ENCODE results near the gene HEATR5B.

DNA sequence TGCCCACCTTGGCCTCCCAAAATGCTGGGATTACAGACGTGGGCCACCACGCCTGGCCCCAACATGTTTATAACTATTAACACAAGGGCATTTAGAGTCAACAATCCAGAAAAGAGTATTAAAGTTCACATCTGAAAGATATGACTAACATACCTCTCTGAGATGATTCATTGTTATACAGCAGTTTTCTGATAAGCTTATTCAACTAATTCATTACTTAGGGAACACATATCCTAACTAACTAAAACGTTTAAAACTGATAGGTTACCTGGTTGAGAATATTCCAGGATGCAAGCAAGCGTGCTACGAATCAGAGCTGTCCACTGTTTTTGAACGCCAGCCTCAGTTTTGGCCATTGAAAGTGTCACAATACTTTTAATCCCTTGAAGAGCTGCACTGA lies 83.9 kb downstream of the HEATR5B start:
- TF ChIP-seq SMC3 (IDR thresholded peaks at IDR 0.05; ENCODE audit: borderline replicate concordance, low read length) (no peak), RFX5 (IDR thresholded peaks at IDR 0.05; ENCODE audit: low read depth, low read length) (no peak), CTCF (IDR thresholded peaks at IDR 0.05 in 2 of 3, conservative IDR thresholded peaks at IDR 0.05 in 1 of 3; ENCODE audit: control insufficient read depth in 2 of 3, extremely low read depth in 1 of 3, insufficient read depth in 1 of 3, low read depth in 3 of 3, low read length in 3 of 3) (no peak), JUNB (IDR thresholded peaks at IDR 0.05) (no peak), RB1 (IDR thresholded peaks at IDR 0.05; ENCODE audit: borderline replicate concordance) (no peak), FOS (IDR thresholded peaks at IDR 0.05; ENCODE audit: borderline replicate concordance, extremely low read depth, insufficient read length) (no peak), EP300 (IDR thresholded peaks at IDR 0.05; ENCODE audit: borderline replicate concordance in 1 of 2, control insufficient read depth in 1 of 2, low read depth in 2 of 2, low read length in 2 of 2) (no peak), EZH2 (IDR thresholded peaks at IDR 0.05; ENCODE audit: borderline replicate concordance, control insufficient read depth, low read depth, low read length) (no peak), SIX5 (IDR thresholded peaks at IDR 0.05; ENCODE audit: low read depth, low read length, severe bottlenecking) (no peak), IKZF2 (IDR thresholded peaks at IDR 0.05) (no peak), NFIC (IDR thresholded peaks at IDR 0.05; ENCODE audit: low read depth, low read length) (no peak), POLR2A (IDR thresholded peaks at IDR 0.05; ENCODE audit: low read depth, low read length) (no peak)
- TF ChIP-seq, protein P1, sequence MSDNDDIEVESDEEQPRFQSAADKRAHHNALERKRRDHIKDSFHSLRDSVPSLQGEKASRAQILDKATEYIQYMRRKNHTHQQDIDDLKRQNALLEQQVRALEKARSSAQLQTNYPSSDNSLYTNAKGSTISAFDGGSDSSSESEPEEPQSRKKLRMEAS (IDR thresholded peaks at IDR 0.05; ENCODE audit: low read depth, low read length) = no peak

All from GM12878 (cell line).